ENCODE measurements around the gene BMAL1. TPM values are rescaled to one million over a fixed set of nuclear protein-coding genes. Genes with fewer than 3 reads are reported as not detected.
"Not testable (repeated sequence)": the region's sequence is repeated elsewhere in the genome, so short reads cannot be mapped to it uniquely, and the experiment has no call there.

The BMAL1 gene
- total and polyA plus RNA-seq, 7 donors: 7.4 to 35.4 (median 28.2) TPM

DNA sequence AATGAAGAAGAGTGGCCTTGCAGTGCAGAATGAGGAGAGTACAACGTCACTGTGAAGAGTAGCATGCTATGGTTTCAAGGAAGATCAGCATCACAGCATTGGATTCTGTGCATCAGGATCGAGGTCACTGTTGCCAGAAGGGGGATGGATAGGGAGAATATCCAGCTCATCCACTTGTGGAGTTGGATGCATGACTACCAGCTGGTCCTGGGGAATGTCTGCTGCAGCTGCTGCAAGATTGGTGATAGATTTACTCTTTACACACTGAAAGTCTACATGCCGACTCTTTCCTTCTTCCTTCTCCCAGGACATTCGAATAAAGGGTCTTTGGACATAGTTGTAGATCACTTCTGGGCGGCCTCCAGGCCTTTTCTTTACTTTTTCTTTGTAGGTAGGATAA is 111.2 kb downstream of the BMAL1 start:
- Histone ChIP-seq H3K36me3 (ENCODE audit: insufficient read depth in 1 of 2, low read depth in 1 of 2) (peaks cover 0 to 65% of the 10 kb centered on the region in 2 donors), H3K4me3 (no peak overlapping the region), H3K4me1 (no peaks in the 10 kb centered on the region), H3K9me3 (no peaks in the 10 kb centered on the region), H3K27me3 (ENCODE audit: insufficient read depth in 3 of 3, low read length in 2 of 3) (no peaks in the 10 kb centered on the region), H3K27ac (no peak overlapping the region)
- ATAC-seq: no peak
- WGBS, 3 donors: 50 to 71% (median 53%) methylated on average over 5 of the region's 5 CpGs
- intact Hi-C loops (cut with DNase I): no loop called here
- DNase-seq: no peak
- TF ChIP-seq, protein P1, sequence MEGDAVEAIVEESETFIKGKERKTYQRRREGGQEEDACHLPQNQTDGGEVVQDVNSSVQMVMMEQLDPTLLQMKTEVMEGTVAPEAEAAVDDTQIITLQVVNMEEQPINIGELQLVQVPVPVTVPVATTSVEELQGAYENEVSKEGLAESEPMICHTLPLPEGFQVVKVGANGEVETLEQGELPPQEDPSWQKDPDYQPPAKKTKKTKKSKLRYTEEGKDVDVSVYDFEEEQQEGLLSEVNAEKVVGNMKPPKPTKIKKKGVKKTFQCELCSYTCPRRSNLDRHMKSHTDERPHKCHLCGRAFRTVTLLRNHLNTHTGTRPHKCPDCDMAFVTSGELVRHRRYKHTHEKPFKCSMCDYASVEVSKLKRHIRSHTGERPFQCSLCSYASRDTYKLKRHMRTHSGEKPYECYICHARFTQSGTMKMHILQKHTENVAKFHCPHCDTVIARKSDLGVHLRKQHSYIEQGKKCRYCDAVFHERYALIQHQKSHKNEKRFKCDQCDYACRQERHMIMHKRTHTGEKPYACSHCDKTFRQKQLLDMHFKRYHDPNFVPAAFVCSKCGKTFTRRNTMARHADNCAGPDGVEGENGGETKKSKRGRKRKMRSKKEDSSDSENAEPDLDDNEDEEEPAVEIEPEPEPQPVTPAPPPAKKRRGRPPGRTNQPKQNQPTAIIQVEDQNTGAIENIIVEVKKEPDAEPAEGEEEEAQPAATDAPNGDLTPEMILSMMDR (IDR thresholded peaks at IDR 0.05): no peak

DNA sequence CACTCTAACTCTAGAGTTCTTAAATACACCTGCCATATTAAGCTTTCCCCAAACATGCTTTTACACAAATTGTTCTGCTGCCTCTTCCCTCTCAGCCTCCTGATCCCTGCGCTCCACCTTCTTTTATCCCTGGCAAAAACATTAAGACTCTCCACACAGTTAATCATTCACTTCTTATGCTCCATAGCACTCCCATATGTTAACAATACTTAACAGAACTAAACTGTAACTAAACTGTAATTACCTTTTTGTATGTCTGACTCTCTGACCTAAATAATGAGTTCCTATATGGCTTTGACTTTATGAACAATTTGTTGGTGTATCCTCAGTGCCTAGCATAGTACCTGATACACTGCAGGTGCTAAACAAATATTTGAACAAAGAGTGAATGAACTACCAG is 113.6 kb downstream of the BMAL1 start:
- Histone ChIP-seq H3K9me3 (no peaks in the 10 kb centered on the region), H3K4me1 (no peaks in the 10 kb centered on the region), H3K4me3 (no peak overlapping the region), H3K27ac (no peak overlapping the region), H3K36me3 (ENCODE audit: insufficient read depth in 1 of 2, low read depth in 1 of 2) (peaks cover 0 to 44% of the 10 kb centered on the region in 2 donors), H3K27me3 (ENCODE audit: insufficient read depth in 3 of 3, low read length in 2 of 3) (no peaks in the 10 kb centered on the region)
- TF ChIP-seq, protein P1 (IDR thresholded peaks at IDR 0.05): no peak
- intact Hi-C loops (cut with DNase I): no loop called here
- ATAC-seq (no peak), DNase-seq (no peak)
- 97 to 100% (median 100%) methylated on average over 1 of the region's 1 CpG for WGBS, 3 donors

DNA sequence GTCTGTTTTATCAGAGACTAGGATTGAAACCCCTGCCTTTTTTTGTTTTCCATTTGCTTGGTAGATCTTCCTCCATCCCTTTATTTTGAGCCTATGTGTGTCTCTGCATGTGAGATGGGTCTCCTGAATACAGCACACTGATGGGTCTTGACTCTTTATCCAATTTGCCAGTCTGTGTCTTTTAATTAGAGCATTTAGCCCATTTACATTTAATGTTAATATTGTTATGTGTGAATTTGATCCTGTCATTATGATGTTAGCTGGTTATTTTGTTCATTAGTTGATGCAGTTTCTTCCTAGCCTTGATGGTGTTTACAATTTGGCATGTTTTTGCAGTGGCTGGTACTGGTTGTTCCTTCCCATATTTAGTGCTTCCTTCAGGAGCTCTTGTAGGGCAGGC is 120.7 kb downstream of the BMAL1 start:
- H3K27me3 ChIP-seq (ENCODE audit: insufficient read depth in 3 of 3, low read length in 2 of 3); H3K4me3 ChIP-seq; intact Hi-C loops (cut with DNase I); H3K9me3 ChIP-seq; DNase-seq; H3K4me1 ChIP-seq; ATAC-seq; H3K27ac ChIP-seq: not testable (repeated sequence)
- peaks cover 0 to 33% of the 10 kb centered on the region in 2 donors for H3K36me3 ChIP-seq (ENCODE audit: insufficient read depth in 1 of 2, low read depth in 1 of 2)

DNA sequence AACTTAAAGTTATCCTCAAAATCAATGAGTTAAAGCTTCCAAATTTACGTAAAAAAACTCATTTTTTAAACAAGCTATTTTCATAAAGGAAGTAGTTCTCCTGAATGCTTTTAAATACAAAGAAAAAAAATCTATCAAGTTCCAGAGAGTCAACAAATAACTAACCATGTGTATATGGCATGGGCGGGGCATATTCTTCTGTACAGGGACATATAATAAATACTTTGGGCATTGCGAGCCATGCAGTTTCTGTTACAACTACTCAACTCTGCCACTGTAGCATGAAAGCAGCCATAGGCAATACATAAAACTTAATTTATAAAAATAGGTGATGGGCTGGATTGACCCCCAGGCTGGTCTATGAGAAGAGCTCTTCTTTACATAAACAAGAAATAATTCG is 127.6 kb downstream of the BMAL1 start:
- 97 to 98% (median 98%) methylated on average over 4 of the region's 4 CpGs for WGBS, 3 donors
- Histone ChIP-seq H3K9me3 (no peaks in the 10 kb centered on the region), H3K4me1 (no peaks in the 10 kb centered on the region), H3K27me3 (ENCODE audit: insufficient read depth in 3 of 3, low read length in 2 of 3) (no peaks in the 10 kb centered on the region), H3K4me3 (no peak overlapping the region), H3K27ac (no peak overlapping the region), H3K36me3 (ENCODE audit: insufficient read depth in 1 of 2, low read depth in 1 of 2) (peaks cover 3 to 56% of the 10 kb centered on the region in 2 donors)
- TF ChIP-seq, protein P1 (IDR thresholded peaks at IDR 0.05): no peak
- intact Hi-C loops (cut with DNase I): no loop called here
- DNase-seq (no peak), ATAC-seq (no peak)

DNA sequence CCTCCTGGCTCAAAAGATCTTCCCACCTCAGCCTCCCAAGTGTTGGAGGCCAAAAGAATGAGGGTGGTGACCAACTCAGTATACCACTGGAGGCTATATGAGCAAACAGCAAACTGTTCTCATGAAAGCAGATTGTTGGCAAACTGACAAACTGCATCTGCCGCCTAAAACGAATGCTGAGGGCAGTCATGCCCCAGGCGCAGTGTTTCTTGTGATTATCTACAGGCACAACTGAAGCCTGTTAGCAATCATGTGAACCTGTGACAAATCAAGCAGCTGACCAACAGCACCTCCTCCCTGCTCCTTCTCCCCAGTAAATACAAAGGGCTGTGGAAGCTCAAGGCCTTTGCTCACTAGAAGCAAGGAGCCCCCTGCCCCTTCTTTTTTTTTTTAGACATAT is 137.6 kb downstream of the BMAL1 start:
- intact Hi-C loops (cut with DNase I): no loop called here
- H3K27me3 ChIP-seq (ENCODE audit: insufficient read depth in 3 of 3, low read length in 2 of 3): no peaks in the 10 kb centered on the region
- no peak for DNase-seq
- TF ChIP-seq, protein P1 (IDR thresholded peaks at IDR 0.05): no peak
- H3K9me3 ChIP-seq: no peaks in the 10 kb centered on the region
- no peak overlapping the region for H3K4me3 ChIP-seq
- 86 to 91% (median 88%) methylated on average over 3 of the region's 3 CpGs for WGBS, 3 donors
- peaks cover 0 to 66% of the 10 kb centered on the region in 2 donors for H3K36me3 ChIP-seq (ENCODE audit: insufficient read depth in 1 of 2, low read depth in 1 of 2)
- H3K4me1 ChIP-seq: no peaks in the 10 kb centered on the region
- H3K27ac ChIP-seq: no peak overlapping the region
- no peak for ATAC-seq
